T-helper 9 cell (primary cell): ENCODE results near the gene PLA2G2A.
"Not testable (repeated sequence)": the region's sequence is repeated elsewhere in the genome, so short reads cannot be mapped to it uniquely, and the experiment has no call there.

ENCODE experiments used
- DNase-seq: peaks from one replicate; pipeline ENCODE4 v3.0.0-alpha.2; 2020

PLA2G2A gene

DNA sequence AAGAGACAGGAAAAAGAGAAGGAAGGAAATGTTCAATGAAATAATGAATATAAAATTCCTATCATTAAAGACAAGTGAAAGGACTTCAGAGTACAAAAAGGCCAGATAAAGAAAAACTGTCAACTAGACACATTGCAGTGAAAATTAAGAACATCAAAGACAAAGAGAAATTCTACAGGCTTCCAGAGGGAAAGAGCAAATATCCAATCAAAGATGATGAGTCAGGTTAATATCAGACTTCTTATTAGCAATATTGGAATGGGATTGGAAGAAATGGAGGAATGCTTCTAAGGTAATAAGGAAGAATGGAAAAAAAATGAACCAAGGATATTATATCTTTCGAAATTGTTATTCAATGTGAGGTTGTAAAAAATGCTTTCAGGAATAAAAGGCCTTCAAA is 7.8 kb downstream of the PLA2G2A start:
- DNase-seq: no peak

DNA sequence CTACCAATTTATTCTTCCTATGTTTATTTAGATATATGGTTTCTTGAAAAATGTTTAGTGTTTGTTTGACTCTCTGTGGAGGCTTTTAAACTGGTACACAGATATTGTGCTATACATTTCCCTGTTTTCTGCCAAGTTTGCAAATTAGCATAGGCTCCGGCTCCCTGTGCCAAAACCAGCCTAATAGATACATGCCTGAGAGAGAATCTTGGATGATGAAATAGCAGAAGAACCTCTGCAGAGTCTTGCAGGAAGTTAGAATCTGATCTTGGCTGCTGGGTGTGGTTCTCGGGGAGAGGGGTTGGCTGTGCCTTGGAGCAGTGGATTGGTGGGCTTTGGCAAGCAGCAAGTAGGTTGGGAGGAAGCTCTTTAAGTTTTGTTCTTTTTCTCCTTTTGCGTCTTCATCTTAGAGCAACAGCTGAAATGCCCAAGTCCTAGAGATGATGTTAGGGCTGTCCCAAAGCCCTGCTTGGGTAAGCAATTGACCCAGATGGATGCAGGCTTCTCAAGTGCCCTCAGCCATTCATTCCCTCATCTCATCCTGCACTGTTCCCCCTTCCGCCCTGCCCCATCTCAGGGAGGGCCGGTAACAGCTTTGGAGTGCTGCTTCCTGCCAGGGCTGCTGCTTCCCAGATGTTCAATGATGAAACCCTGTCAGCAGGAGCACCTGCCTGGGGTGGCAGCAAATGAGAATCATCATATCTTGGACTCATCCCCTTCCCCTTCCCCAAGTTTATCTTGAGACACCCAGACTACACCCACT is 9.3 kb downstream of the PLA2G2A start:
- no peak for DNase-seq

- DNase-seq: no peak
Measured at GRCh38 chr1:19967808-19968207, 11.6 kb downstream of the PLA2G2A start.

DNA sequence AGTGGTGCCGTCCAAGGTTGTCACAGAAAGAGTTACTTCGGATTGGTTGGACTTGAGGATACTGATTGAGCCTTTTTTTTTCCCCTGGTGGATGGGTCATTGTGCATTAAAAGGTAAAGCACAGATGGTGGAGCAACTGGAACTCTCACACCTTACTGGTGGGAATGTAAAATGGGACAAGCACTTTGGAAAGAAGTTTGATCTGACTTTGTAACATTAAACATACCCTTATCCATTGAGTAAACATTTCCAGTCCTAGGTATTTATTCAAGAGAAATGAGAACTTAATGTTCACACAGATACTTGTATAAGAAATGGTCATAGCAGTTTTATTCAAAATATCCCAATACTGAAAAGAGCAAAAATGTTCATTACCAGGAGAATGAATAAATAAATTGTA is 14.9 kb downstream of the PLA2G2A start:
- no peak for DNase-seq

DNA sequence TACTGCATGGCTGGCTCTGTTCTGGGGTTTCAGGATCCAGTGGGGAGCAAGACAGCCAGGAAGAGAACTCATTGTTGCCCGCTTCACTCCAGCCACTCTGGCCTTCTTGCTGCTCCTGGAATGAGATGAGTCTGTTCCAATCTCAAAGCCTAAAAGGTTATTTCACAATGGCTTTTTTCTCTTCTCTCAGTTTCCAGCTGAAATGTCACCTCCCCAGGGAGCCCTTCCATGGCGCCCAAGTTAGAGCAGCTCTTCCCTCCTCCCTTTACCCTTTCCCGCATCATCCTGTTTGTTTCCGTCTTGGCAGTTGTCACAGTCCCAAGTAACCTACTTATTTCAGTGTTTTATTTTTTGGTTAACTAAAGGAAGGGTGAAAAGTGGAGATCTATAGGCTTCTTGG is 15.8 kb downstream of the PLA2G2A start:
- DNase-seq: no peak

DNA sequence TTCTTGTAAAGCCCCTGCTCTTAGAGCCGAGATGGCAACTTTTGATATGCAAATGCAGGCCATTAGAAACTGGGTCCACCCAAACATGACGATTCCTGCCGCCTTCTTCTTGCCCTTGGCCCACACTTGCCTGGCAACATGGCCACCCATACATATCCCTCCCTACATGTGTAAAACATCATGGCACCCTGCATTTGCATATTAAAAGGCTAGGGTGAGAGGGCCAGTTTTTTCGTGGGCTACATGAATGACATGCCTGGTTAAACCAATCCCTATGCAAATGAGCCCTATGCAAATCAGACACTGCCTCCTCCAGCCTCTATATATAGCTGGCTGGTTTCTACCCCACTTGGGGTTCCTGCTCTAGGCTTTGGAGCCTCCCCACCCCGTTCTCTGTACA is 18.8 kb downstream of the PLA2G2A start:
- no peak for DNase-seq

DNA sequence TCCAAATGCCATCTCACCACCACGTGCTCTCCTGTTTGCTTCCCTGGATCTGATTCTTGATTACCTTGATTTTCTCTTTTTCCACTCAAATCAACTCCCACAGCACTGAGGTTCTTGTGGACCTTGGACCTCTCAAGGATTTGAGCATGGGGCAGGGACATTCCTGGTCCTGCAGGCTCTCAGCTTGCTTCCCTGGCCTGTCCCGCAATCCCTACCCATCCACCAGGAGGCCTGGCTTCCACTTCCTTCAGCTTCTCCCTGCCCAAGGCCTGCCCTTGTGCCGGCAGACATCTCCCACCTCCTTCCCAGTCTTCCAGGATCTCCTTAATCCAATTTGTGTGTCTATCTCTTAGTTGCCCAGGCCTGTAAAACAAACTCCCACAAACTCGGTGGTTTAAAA is 21.6 kb downstream of the PLA2G2A start:
- DNase-seq: no peak

GRCh38 chr1:19955534-19956170 is 23.8 kb downstream of the PLA2G2A start:
- DNase-seq: no peak

DNA sequence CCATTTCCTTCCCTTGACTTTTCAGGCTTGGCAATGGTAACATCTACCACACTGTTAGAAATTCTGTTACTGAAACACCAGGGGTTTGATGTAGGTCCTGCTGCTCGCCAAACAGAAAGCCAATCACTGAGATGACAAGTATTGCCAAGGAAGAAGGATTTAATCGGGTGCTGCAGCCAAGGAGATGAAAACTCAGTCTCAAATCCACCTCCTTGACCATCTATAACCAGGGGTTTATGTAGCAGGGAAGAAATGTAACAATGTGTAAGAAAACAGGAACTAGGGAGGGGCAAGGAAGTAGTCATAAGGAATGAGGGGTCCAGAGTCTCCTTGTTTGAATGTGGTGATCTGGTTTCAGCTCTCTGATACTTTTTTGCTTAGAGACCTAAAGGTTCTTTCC is 25.4 kb downstream of the PLA2G2A start:
- DNase-seq: no peak

DNA sequence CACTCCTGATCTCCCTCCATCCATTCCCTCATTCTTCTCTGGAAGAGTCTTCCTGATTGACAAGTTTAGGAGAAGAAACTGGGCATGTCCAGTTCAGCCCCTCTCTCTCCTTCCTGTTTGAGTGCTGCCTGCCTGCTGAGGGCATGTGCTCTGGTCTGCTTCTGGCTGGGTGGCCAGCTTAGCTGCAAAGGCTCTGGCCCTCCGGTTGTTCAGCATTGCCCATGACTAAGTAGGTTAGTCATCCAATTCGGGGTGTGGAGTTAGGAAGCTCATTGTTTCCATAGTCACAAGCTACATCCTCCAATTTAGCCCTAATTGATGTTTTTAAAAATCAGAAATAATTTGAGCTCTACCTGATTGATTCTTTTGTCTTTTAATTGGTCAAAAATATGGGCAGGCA is 30.4 kb downstream of the PLA2G2A start:
- no peak for DNase-seq

DNA sequence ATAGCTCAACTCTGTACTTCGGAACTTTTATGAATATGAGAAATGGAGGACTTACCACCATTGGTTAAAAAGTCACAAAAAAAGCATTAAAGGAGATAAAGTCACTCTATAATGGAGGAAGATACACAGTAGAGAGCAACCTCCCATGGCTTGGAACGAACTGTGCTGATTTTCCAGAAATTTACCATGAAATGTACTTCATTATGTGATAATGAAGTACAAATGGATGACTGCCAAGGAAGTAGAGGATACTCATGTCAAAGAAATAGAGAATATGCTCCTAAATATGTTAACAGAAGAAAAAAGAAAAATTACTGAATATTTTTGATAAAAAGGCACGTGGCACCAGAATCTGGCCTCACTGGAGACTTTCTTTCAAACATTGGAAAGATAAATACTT is 32.4 kb downstream of the PLA2G2A start:
- DNase-seq: no peak

DNA sequence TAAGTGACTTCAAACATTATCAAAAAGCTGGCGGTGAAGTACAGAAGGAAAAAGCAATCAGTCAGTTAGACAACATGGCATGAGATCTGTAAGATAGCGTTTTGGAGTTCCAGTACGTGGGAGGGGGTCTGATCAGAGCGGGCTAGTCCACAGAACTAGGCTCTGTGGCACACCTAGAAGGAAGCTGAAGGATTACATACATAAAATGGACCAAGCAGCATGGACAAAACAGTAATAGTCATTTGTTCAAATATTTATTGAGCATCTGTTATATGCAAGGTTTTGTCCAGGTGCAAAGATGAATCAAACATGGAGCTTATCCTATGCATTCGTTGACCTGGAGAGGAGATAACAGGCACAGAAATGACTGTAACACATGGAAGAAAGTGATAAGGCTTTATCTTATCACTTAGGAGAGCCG is 33.1 kb downstream of the PLA2G2A start:
- no peak for DNase-seq

GRCh38 chr1:19945914-19946313 is 33.5 kb downstream of the PLA2G2A start:
- DNase-seq: no peak

- no peak for DNase-seq
Measured at GRCh38 chr1:19942657-19943056, 36.8 kb downstream of the PLA2G2A start.

GRCh38 chr1:19942088-19942487 is 37.3 kb downstream of the PLA2G2A start:
- DNase-seq: no peak

GRCh38 chr1:19941206-19941568 is 38.2 kb downstream of the PLA2G2A start:
- no peak for DNase-seq

- DNase-seq: no peak
Measured at GRCh38 chr1:19940486-19941205, 38.8 kb downstream of the PLA2G2A start.

DNA sequence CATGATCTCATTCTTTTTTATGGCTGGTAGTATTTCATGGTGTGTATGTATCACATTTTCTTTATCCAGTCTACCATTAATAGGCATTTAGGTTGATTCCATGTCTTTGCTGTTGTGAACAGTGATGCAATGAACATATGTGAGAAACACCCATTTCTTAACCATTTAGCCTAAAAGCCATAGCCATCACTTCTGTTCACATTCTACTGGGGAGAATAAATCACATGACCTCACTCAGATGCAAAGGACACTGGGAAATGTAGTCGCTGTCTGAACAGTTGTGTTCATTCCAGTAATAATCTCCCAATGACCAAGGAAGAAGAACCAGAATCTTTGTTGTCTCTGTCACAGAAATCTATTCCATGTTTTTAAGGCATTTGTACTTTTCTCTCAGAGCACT is 40.9 kb downstream of the PLA2G2A start:
- no peak for DNase-seq

GRCh38 chr1:19936061-19936750 is 43.2 kb downstream of the PLA2G2A start:
- no peak for DNase-seq

GRCh38 chr1:19934336-19934735 is 45.1 kb downstream of the PLA2G2A start:
- no peak for DNase-seq

DNA sequence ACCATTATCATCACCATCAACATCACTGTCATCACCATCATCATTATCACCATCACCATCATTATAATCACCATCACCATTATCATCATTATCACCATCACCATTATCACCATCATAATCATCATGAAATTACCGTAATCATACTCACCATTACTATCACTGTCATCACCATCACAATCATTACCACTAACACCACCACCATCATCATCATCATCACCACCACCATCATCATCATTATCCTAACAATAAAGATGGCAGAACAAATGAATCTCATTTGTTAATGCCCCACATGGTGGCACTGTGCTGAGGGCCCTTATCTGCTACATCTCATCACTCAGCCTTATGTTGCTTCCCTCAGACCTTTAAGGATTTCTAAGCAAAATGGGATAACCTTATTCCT is 46.6 kb downstream of the PLA2G2A start:
- no peak for DNase-seq

GRCh38 chr1:19927130-19927421 is 52.3 kb downstream of the PLA2G2A start:
- not testable (repeated sequence) for DNase-seq

GRCh38 chr1:19926296-19927129 is 52.9 kb downstream of the PLA2G2A start:
- DNase-seq: no peak
